SK-N-SH (cell line): ENCODE data around the gene WIZ. TPM values are rescaled to one million over a fixed set of nuclear protein-coding genes. Genes with fewer than 3 reads are reported as not detected.

ENCODE experiments used
- CTCF ChIA-PET: fragments of 300-600, 350-600 bp; formaldehyde crosslinking; extraction: SDS; loops from one replicate; lab custom pipeline; 2021; lab: Yijun Ruan, JAX
- POLR2A ChIA-PET: fragments of 350-600 bp; sonication (Branson Sonifier 250); formaldehyde crosslinking; extraction: SDS; loops from one replicate; lab custom pipeline; 2020; ENCODE audit warnings: antibody characterized with exemption, inconsistent platforms; lab: Yijun Ruan, JAX
- DNase-seq: peaks from one replicate; pipeline ENCODE4 v3.0.0; 2012
- H2AFZ ChIP-seq: fragments of 200-600 bp; sonication (generic); 2 replicates; pipeline ENCODE4 v1.8.1; 2016; ENCODE audit warnings: antibody characterized with exemption, mild to moderate bottlenecking, low read depth
- H3F3A ChIP-seq: fragments of 200-600 bp; sonication (generic); replicated peaks from 2 replicates; pipeline ENCODE3; 2016; ENCODE audit warnings: antibody characterized with exemption, mild to moderate bottlenecking; ENCODE audit not compliant: insufficient read depth
- H3K27ac ChIP-seq, 2 experiments: fragments of 200-500 bp in 1 of 2; fragments of 200-600 bp in 1 of 2; sonication (Bioruptor generic) in 1 of 2; sonication (generic), shearing (Covaris generic) in 1 of 2; 2 replicates each; pipeline versions ENCODE4 v1.5.1 to v1.6.1; 2014 to 2016; ENCODE audit warnings: low read depth in 2 of 2, inconsistent platforms in 1 of 2, low read length in 1 of 2, mild to moderate bottlenecking in 1 of 2, mixed read lengths in 1 of 2
- H3K27me3 ChIP-seq: fragments of 200-600 bp; sonication (generic), shearing (Covaris generic); 2 replicates; pipeline ENCODE4 v1.6.1; 2016; ENCODE audit warnings: mixed run types; ENCODE audit not compliant: insufficient read depth
- H3K36me3 ChIP-seq, 2 experiments: fragments of 200-500 bp in 1 of 2; fragments of 200-600 bp in 1 of 2; sonication (Bioruptor generic) in 1 of 2; sonication (generic) in 1 of 2; replicated peaks in 1 of 2; 2 replicates each; pipeline versions ENCODE3 to v1.5.1; 2014 to 2016; ENCODE audit warnings: low read length in 1 of 2, mild to moderate bottlenecking in 1 of 2; ENCODE audit not compliant: insufficient read depth in 2 of 2, control insufficient read depth in 1 of 2
- H3K4me1 ChIP-seq, 2 experiments: fragments of 200-500 bp in 1 of 2; fragments of 200-600 bp in 1 of 2; sonication (Bioruptor generic) in 1 of 2; sonication (generic), shearing (Covaris generic) in 1 of 2; 2 replicates each; pipeline versions ENCODE4 v1.5.1 to v1.6.1; 2014 to 2016; ENCODE audit warnings: low read depth in 1 of 2, low read length in 1 of 2, mixed run types in 1 of 2; ENCODE audit not compliant: insufficient read depth in 2 of 2, control insufficient read depth in 1 of 2
- H3K4me2 ChIP-seq: fragments of 200-600 bp; sonication (generic), shearing (Covaris generic); 2 replicates; pipeline ENCODE4 v1.6.1; 2017; ENCODE audit warnings: mixed run types
- H3K4me3 ChIP-seq, 2 experiments: fragments of 200-500 bp in 1 of 2; fragments of 200-600 bp in 1 of 2; sonication (Bioruptor generic) in 1 of 2; sonication (generic), shearing (Covaris generic) in 1 of 2; 2 replicates each; pipeline versions ENCODE4 v1.5.1 to v1.8.1; 2014 to 2016; ENCODE audit warnings: low read depth in 2 of 2, inconsistent platforms in 1 of 2, low read length in 1 of 2, mild to moderate bottlenecking in 1 of 2, mixed read lengths in 1 of 2, moderate library complexity in 1 of 2
- H3K79me2 ChIP-seq: fragments of 200-600 bp; sonication (generic); 2 replicates; pipeline ENCODE4 v1.8.1; 2017; ENCODE audit warnings: mild to moderate bottlenecking; ENCODE audit not compliant: insufficient read depth
- H3K9ac ChIP-seq: fragments of 200-600 bp; sonication (generic); 2 replicates; pipeline ENCODE4 v1.6.1; 2017; ENCODE audit warnings: mixed run types
- H3K9me2 ChIP-seq: fragments of 200-600 bp; sonication (generic); 2 replicates; pipeline ENCODE4 v1.6.1; 2017; ENCODE audit warnings: mixed run types
- H3K9me3 ChIP-seq: fragments of 200-600 bp; sonication (generic); 2 replicates; pipeline ENCODE4 v1.6.1; 2017; ENCODE audit warnings: mixed run types, mild to moderate bottlenecking, moderate library complexity
- H4K20me1 ChIP-seq: fragments of 200-600 bp; sonication (generic); 2 replicates; pipeline ENCODE4 v1.6.1; 2017; ENCODE audit warnings: mild to moderate bottlenecking, mixed run types; ENCODE audit not compliant: insufficient read depth
- CHD2 ChIP-seq: fragments of 150-350 bp; IDR thresholded peaks from 2 replicates; pipeline ENCODE4 v1.6.1; 2018; ENCODE audit warnings: low read length; ENCODE audit not compliant: partially characterized antibody
- FOXJ3 ChIP-seq: sonication (generic); formaldehyde crosslinking; IDR thresholded peaks from 2 replicates; pipeline ENCODE4 v1.5.1; 2020; ENCODE audit warnings: mild to moderate bottlenecking, missing genetic modification reagents
- FOXM1 ChIP-seq: IDR thresholded peaks from 2 replicates; pipeline ENCODE4 v1.4.0; 2012; ENCODE audit warnings: low read depth, mild to moderate bottlenecking
- GATA2 ChIP-seq: sonication (generic); formaldehyde crosslinking; IDR thresholded peaks from 2 replicates; pipeline ENCODE4 v1.5.0; 2020; ENCODE audit warnings: mild to moderate bottlenecking, missing genetic modification reagents
- MEF2A ChIP-seq: IDR thresholded peaks from 2 replicates; pipeline ENCODE4 v1.4.0; 2012; ENCODE audit warnings: low read depth, borderline replicate concordance
- NFIC ChIP-seq: IDR thresholded peaks from 2 replicates; pipeline ENCODE4 v1.4.0; 2012; ENCODE audit warnings: borderline replicate concordance
- NRF1 ChIP-seq: IDR thresholded peaks from 2 replicates; pipeline ENCODE4 v1.6.1; 2012; ENCODE audit warnings: low read depth, mild to moderate bottlenecking, low read length
- RAD21 ChIP-seq: IDR thresholded peaks from 2 replicates; pipeline ENCODE4 v1.6.1; 2012; ENCODE audit warnings: mild to moderate bottlenecking, low read length
- RFX5 ChIP-seq: IDR thresholded peaks from 2 replicates; pipeline ENCODE4 v1.6.1; 2012; ENCODE audit warnings: mild to moderate bottlenecking, improper control_type of control experiment, low read length
- SIN3A ChIP-seq: IDR thresholded peaks from 2 replicates; pipeline ENCODE4 v1.6.1; 2012; ENCODE audit warnings: low read depth, mild to moderate bottlenecking, low read length, moderate library complexity, borderline replicate concordance
- SMC3 ChIP-seq: IDR thresholded peaks from 2 replicates; pipeline ENCODE4 v1.6.1; 2012; ENCODE audit warnings: low read depth, low read length, improper control_type of control experiment
- TAF1 ChIP-seq: IDR thresholded peaks from 2 replicates; pipeline ENCODE4 v1.6.1; 2012; ENCODE audit warnings: low read depth, mild to moderate bottlenecking, low read length, moderate library complexity, borderline replicate concordance
- TCF12 ChIP-seq: IDR thresholded peaks from 2 replicates; pipeline ENCODE4 v1.4.0; 2012
- TEAD4 ChIP-seq: IDR thresholded peaks from 2 replicates; pipeline ENCODE4 v1.4.0; 2012; ENCODE audit warnings: mild to moderate bottlenecking, borderline replicate concordance; ENCODE audit not compliant: insufficient read depth
- YY1 ChIP-seq: IDR thresholded peaks from 2 replicates; pipeline ENCODE4 v1.4.0; 2012; ENCODE audit warnings: low read depth, mild to moderate bottlenecking
- WGBS: methylation state at CpG from one replicate; pipeline ENCODE4 v1.1.6; 2017; ENCODE audit warnings: low lambda C conversion rate; 5-methylcytosine and 5-hydroxymethylcytosine counted together
- polyA plus RNA-seq, 3 experiments: library from polyadenylated mRNA; depleted of rRNA; stranded (reverse); fragments of >200 nt; gene quantifications; 2 replicates each; pipeline ENCODE4 v1.2.3, GENCODE V29; 2012
- TF ChIP-seq, protein P1 (sequence below): IDR thresholded peaks from 2 replicates; pipeline ENCODE4 v1.4.0; 2012; ENCODE audit warnings: low read depth
- TF ChIP-seq, protein P2 (sequence below): fragments of 200-600 bp; sonication (generic); IDR thresholded peaks from 2 replicates; pipeline ENCODE4 v1.6.1; 2017; ENCODE audit warnings: antibody characterized with exemption, mild to moderate bottlenecking, moderate library complexity
- TF ChIP-seq, protein P3 (sequence below): IDR thresholded peaks from 2 replicates; pipeline ENCODE4 v1.6.1; 2012; ENCODE audit warnings: mild to moderate bottlenecking, low read depth, low read length, moderate library complexity
- TF ChIP-seq, protein P4 (sequence below): fragments of 150-350 bp; IDR thresholded peaks from 2 replicates; pipeline ENCODE4 v1.6.1; 2016; ENCODE audit warnings: mild to moderate bottlenecking, low read depth, low read length

Gene WIZ
- polyA plus RNA-seq, 1 of the 3 experiments (the other 2 are of a cell fraction): 15.5 TPM

DNA sequence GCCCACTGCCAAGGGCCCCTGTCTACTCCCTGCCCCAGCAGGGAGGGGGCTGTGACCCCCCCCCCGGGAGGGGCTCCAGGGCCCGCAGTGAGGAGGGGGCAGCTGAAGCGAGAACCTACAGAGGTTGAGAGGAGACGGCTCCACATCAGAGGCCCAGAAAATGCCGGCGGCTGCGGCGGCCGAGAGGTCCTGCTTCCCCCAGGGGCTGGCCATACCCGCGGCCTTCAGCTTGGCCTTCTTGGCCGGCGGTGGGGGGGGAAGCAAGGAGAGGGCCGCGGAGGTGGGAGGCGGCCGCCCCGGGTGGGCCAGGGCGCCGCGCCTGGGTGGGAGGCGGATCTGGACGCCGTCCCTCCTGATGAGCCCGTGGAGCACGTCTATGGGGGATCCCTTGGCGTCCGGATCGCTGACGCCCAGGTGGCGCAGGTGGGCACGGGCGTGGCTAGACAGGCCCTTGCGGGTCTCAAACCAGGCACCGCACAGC, 21.7 kb downstream of the WIZ start:
- no peak for TF ChIP-seq MEF2A
- TF ChIP-seq FOXM1: no peak
- no peak for TF ChIP-seq CHD2
- TF ChIP-seq TCF12: no peak
- no peak for TF ChIP-seq FOXJ3
- no peak for TF ChIP-seq SMC3
- no peak for TF ChIP-seq GATA2 (CRISPR knock-in tag)
- TF ChIP-seq RFX5: no peak
- no peak for TF ChIP-seq NRF1
- TF ChIP-seq, protein P1, sequence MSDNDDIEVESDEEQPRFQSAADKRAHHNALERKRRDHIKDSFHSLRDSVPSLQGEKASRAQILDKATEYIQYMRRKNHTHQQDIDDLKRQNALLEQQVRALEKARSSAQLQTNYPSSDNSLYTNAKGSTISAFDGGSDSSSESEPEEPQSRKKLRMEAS: no peak
- TF ChIP-seq, protein P2, sequence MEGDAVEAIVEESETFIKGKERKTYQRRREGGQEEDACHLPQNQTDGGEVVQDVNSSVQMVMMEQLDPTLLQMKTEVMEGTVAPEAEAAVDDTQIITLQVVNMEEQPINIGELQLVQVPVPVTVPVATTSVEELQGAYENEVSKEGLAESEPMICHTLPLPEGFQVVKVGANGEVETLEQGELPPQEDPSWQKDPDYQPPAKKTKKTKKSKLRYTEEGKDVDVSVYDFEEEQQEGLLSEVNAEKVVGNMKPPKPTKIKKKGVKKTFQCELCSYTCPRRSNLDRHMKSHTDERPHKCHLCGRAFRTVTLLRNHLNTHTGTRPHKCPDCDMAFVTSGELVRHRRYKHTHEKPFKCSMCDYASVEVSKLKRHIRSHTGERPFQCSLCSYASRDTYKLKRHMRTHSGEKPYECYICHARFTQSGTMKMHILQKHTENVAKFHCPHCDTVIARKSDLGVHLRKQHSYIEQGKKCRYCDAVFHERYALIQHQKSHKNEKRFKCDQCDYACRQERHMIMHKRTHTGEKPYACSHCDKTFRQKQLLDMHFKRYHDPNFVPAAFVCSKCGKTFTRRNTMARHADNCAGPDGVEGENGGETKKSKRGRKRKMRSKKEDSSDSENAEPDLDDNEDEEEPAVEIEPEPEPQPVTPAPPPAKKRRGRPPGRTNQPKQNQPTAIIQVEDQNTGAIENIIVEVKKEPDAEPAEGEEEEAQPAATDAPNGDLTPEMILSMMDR: no peak
- TF ChIP-seq TEAD4: no peak
- TF ChIP-seq, protein P3, sequence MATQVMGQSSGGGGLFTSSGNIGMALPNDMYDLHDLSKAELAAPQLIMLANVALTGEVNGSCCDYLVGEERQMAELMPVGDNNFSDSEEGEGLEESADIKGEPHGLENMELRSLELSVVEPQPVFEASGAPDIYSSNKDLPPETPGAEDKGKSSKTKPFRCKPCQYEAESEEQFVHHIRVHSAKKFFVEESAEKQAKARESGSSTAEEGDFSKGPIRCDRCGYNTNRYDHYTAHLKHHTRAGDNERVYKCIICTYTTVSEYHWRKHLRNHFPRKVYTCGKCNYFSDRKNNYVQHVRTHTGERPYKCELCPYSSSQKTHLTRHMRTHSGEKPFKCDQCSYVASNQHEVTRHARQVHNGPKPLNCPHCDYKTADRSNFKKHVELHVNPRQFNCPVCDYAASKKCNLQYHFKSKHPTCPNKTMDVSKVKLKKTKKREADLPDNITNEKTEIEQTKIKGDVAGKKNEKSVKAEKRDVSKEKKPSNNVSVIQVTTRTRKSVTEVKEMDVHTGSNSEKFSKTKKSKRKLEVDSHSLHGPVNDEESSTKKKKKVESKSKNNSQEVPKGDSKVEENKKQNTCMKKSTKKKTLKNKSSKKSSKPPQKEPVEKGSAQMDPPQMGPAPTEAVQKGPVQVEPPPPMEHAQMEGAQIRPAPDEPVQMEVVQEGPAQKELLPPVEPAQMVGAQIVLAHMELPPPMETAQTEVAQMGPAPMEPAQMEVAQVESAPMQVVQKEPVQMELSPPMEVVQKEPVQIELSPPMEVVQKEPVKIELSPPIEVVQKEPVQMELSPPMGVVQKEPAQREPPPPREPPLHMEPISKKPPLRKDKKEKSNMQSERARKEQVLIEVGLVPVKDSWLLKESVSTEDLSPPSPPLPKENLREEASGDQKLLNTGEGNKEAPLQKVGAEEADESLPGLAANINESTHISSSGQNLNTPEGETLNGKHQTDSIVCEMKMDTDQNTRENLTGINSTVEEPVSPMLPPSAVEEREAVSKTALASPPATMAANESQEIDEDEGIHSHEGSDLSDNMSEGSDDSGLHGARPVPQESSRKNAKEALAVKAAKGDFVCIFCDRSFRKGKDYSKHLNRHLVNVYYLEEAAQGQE: no peak
- no peak for TF ChIP-seq YY1
- TF ChIP-seq TAF1: no peak
- TF ChIP-seq NFIC: no peak
- TF ChIP-seq, protein P4, sequence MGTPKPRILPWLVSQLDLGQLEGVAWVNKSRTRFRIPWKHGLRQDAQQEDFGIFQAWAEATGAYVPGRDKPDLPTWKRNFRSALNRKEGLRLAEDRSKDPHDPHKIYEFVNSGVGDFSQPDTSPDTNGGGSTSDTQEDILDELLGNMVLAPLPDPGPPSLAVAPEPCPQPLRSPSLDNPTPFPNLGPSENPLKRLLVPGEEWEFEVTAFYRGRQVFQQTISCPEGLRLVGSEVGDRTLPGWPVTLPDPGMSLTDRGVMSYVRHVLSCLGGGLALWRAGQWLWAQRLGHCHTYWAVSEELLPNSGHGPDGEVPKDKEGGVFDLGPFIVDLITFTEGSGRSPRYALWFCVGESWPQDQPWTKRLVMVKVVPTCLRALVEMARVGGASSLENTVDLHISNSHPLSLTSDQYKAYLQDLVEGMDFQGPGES: no peak
- no peak for TF ChIP-seq SIN3A
- TF ChIP-seq RAD21: no peak
- Histone ChIP-seq H3F3A (no peaks in the 10 kb centered on the region), H4K20me1 (peaks cover 17% of the 10 kb centered on the region; the same call in 1 of the 2 replicates), H3K9ac (no peak overlapping the region), H3K4me2 (no peak overlapping the region), H2AFZ (no peak overlapping the region), H3K36me3 (peaks cover 24 to 62% of the 10 kb centered on the region in 2 experiments), H3K27me3 (no peaks in the 10 kb centered on the region), H3K9me2 (no peaks in the 10 kb centered on the region), H3K9me3 (no peaks in the 10 kb centered on the region), H3K79me2 (peaks cover 42% of the 10 kb centered on the region), H3K27ac (no peak overlapping the region), H3K4me1 (peaks cover 5 to 25% of the 10 kb centered on the region in 2 experiments; a peak in 2 of 4 replicates), H3K4me3 (no peak overlapping the region)
- 96% methylated on average over 12 of the region's 35 CpGs for WGBS
- no peak for DNase-seq
- ChIA-PET POLR2A (no interaction called here), CTCF (interaction anchor here (3.9 kb wide), 1 partner anchor 8 kb away, joined by 12 read pairs; the partner anchor contains the start of gene AKAP8L)
